Smooth muscle cell (in vitro differentiated cells): ENCODE measurements around the gene BEND5. TPM values are rescaled to one million over a fixed set of nuclear protein-coding genes. Genes with fewer than 3 reads are reported as not detected.

Source experiments
- DNase-seq: peaks from one replicate; lab custom pipeline; 2025; ENCODE audit not compliant: unreplicated experiment; lab: John Stamatoyannopoulos, UW
- H2AFZ ChIP-seq: fragments of 200-600 bp; sonication (generic); 2 replicates; pipeline ENCODE4 v1.6.0; 2016; ENCODE audit warnings: antibody characterized with exemption, low read depth, mild to moderate bottlenecking
- H3F3A ChIP-seq: fragments of 200-600 bp; sonication (generic); 2 replicates; pipeline ENCODE4 v1.6.0; 2017; ENCODE audit warnings: antibody characterized with exemption, low read depth
- H3K27ac ChIP-seq: fragments of 200-600 bp; sonication (generic); 2 replicates; pipeline ENCODE4 v1.5.1; 2016; ENCODE audit warnings: low read depth, mild to moderate bottlenecking
- H3K27me3 ChIP-seq: fragments of 200-600 bp; sonication (generic); 2 replicates; pipeline ENCODE4 v1.6.1; 2016; ENCODE audit warnings: low read depth, mild to moderate bottlenecking
- H3K36me3 ChIP-seq: fragments of 200-600 bp; sonication (generic); 2 replicates; pipeline ENCODE4 v1.5.1; 2016; ENCODE audit warnings: low read depth
- H3K4me1 ChIP-seq: fragments of 200-600 bp; sonication (generic); 2 replicates; pipeline ENCODE4 v1.5.1; 2016; ENCODE audit warnings: low read depth
- H3K4me2 ChIP-seq: fragments of 200-600 bp; sonication (generic); 2 replicates; pipeline ENCODE4 v1.6.0; 2016; ENCODE audit warnings: mild to moderate bottlenecking
- H3K4me3 ChIP-seq: fragments of 200-600 bp; sonication (generic); 2 replicates; pipeline ENCODE4 v1.5.1; 2016; ENCODE audit warnings: mild to moderate bottlenecking
- H3K79me2 ChIP-seq: fragments of 200-600 bp; sonication (generic); 2 replicates; pipeline ENCODE4 v1.6.0; 2016; ENCODE audit warnings: low read depth, mild to moderate bottlenecking
- H3K9ac ChIP-seq: fragments of 200-600 bp; sonication (generic); 2 replicates; pipeline ENCODE4 v1.6.0; 2016; ENCODE audit warnings: low read depth
- H3K9me3 ChIP-seq: fragments of 200-600 bp; sonication (generic); replicated peaks from 2 replicates; pipeline ENCODE4 v1.5.1; 2016; ENCODE audit warnings: low read depth
- H4K20me1 ChIP-seq: fragments of 200-600 bp; sonication (generic); 2 replicates; pipeline ENCODE4 v1.6.0; 2016; ENCODE audit warnings: low read depth
- WGBS: methylation state at CpG from one replicate; pipeline ENCODE4 v1.1.7; 2016; ENCODE audit warnings: low lambda C conversion rate; 5-methylcytosine and 5-hydroxymethylcytosine counted together
- polyA plus RNA-seq: library from polyadenylated mRNA; unstranded; fragments of >200 nt; fragmentation: Nextera tagmentation; extraction: Ambion mirVana; gene quantifications from 2 replicates; pipeline ENCODE4 v1.2.1, GENCODE V29; 2016
- total RNA-seq: library from RNA; depleted of rRNA; stranded (reverse); fragments of >200 nt; gene quantifications from 2 replicates; pipeline ENCODE4 v1.2.3, GENCODE V29; 2014
- TF ChIP-seq, protein P1 (sequence below): fragments of 200-600 bp; sonication (generic); IDR thresholded peaks from 2 replicates; pipeline ENCODE4 v1.5.1; 2017; ENCODE audit warnings: borderline replicate concordance, mild to moderate bottlenecking, antibody characterized with exemption; ENCODE audit not compliant: insufficient read depth, poor library complexity, severe bottlenecking

The BEND5 gene
- total and polyA plus RNA-seq, 2 experiments from 2014 or later = 4.0 to 10.7 TPM

- no peak overlapping the region for H3K9ac ChIP-seq
- H3K9me3 ChIP-seq = no peaks in the 10 kb centered on the region
- no peak for DNase-seq
- H3K4me3 ChIP-seq = no peak overlapping the region
- H3K4me2 ChIP-seq = no peak overlapping the region
- peaks cover 9% of the 10 kb centered on the region for H3K27me3 ChIP-seq
- TF ChIP-seq, protein P1, sequence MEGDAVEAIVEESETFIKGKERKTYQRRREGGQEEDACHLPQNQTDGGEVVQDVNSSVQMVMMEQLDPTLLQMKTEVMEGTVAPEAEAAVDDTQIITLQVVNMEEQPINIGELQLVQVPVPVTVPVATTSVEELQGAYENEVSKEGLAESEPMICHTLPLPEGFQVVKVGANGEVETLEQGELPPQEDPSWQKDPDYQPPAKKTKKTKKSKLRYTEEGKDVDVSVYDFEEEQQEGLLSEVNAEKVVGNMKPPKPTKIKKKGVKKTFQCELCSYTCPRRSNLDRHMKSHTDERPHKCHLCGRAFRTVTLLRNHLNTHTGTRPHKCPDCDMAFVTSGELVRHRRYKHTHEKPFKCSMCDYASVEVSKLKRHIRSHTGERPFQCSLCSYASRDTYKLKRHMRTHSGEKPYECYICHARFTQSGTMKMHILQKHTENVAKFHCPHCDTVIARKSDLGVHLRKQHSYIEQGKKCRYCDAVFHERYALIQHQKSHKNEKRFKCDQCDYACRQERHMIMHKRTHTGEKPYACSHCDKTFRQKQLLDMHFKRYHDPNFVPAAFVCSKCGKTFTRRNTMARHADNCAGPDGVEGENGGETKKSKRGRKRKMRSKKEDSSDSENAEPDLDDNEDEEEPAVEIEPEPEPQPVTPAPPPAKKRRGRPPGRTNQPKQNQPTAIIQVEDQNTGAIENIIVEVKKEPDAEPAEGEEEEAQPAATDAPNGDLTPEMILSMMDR = no peak
- no peaks in the 10 kb centered on the region for H4K20me1 ChIP-seq
- no peaks in the 10 kb centered on the region for H3K36me3 ChIP-seq
- H3K79me2 ChIP-seq = no peaks in the 10 kb centered on the region
- H3K27ac ChIP-seq = no peak overlapping the region
- H3K4me1 ChIP-seq = peaks cover 4% of the 10 kb centered on the region
- 96% methylated on average over 1 of the region's 1 CpG for WGBS
- no peaks in the 10 kb centered on the region for H3F3A ChIP-seq
- H2AFZ ChIP-seq = no peak overlapping the region
Measured at GRCh38 chr1:48773133-48773532, 3.6 kb downstream of the BEND5 start.

- no peak overlapping the region for H3K27ac ChIP-seq
- no peaks in the 10 kb centered on the region for H3K79me2 ChIP-seq
- H2AFZ ChIP-seq = no peak overlapping the region
- H3K36me3 ChIP-seq = no peaks in the 10 kb centered on the region
- WGBS = 95% methylated on average over 2 of the region's 2 CpGs
- H3K9ac ChIP-seq = no peak overlapping the region
- peaks cover 7% of the 10 kb centered on the region for H3K4me1 ChIP-seq
- no peaks in the 10 kb centered on the region for H3K9me3 ChIP-seq
- H3F3A ChIP-seq = no peaks in the 10 kb centered on the region
- TF ChIP-seq, protein P1 = no peak
- DNase-seq = no peak
- H4K20me1 ChIP-seq = no peaks in the 10 kb centered on the region
- H3K4me3 ChIP-seq = peak overlapping the region; percentile 14
- H3K27me3 ChIP-seq = peaks cover 9% of the 10 kb centered on the region
- no peak overlapping the region for H3K4me2 ChIP-seq
Measured at GRCh38 chr1:48772211-48772610, 4.5 kb downstream of the BEND5 start.

GRCh38 chr1:48771561-48771960 lies 5.1 kb downstream of the BEND5 start:
- DNase-seq = no peak
- WGBS = 97% methylated on average over 2 of the region's 2 CpGs
- Histone ChIP-seq H3K79me2 (no peaks in the 10 kb centered on the region), H2AFZ (no peak overlapping the region), H3K9me3 (no peaks in the 10 kb centered on the region), H3K27me3 (peaks cover 7% of the 10 kb centered on the region), H3K36me3 (no peaks in the 10 kb centered on the region), H3F3A (no peaks in the 10 kb centered on the region), H3K4me3 (no peak overlapping the region), H3K4me1 (peaks cover 7% of the 10 kb centered on the region), H3K27ac (no peak overlapping the region), H3K4me2 (no peak overlapping the region), H4K20me1 (no peaks in the 10 kb centered on the region), H3K9ac (no peak overlapping the region)
- TF ChIP-seq, protein P1 = no peak

DNA sequence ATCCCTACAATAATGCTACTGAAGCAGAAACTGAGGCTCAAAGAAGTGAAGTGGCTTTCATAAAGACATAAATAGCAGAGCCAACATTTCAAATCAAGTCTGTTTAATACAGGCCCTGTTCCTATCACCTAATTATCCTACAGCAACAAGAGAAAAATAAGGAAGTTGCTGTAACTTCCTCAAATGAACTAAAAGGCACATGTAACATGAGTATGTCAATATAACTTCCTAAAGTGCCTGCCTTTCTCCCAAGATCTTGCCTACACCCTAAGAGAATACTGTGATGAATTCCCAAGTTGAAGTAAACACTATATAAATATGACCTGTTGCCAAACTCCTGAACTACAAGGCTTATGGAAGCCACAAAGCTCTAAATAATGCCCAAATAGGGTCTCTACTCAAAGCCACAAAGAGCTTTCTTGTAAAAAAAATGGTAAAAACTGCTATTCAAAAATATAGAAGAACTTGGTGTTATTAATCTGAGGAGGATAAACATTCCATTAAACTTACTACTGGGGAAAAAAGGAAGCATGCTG lies 8.6 kb downstream of the BEND5 start:
- TF ChIP-seq, protein P1 = no peak
- H3K4me3 ChIP-seq = no peak overlapping the region
- peak overlapping the region; percentile 35 for H3K4me2 ChIP-seq
- H3F3A ChIP-seq = no peaks in the 10 kb centered on the region
- DNase-seq = no peak
- no peaks in the 10 kb centered on the region for H3K36me3 ChIP-seq
- H3K27me3 ChIP-seq = no peaks in the 10 kb centered on the region
- H3K27ac ChIP-seq = peak overlapping the region; percentile 15
- no peaks in the 10 kb centered on the region for H4K20me1 ChIP-seq
- no peak overlapping the region for H2AFZ ChIP-seq
- H3K9ac ChIP-seq = no peak overlapping the region
- H3K4me1 ChIP-seq = peaks cover 7% of the 10 kb centered on the region
- no peaks in the 10 kb centered on the region for H3K79me2 ChIP-seq
- H3K9me3 ChIP-seq = no peaks in the 10 kb centered on the region
